OCI-LY1 (cell line): ENCODE results near the gene UBTD1.

Source experiments
- EZH2 ChIP-seq: fragments of 200-600 bp; sonication (generic), shearing (Covaris generic); IDR thresholded peaks from 2 replicates; pipeline ENCODE4 v1.8.0; 2017; ENCODE audit warnings: borderline replicate concordance, mixed run types, mild to moderate bottlenecking, antibody characterized with exemption, low read length, moderate library complexity, mixed read lengths
- TF ChIP-seq, protein P1 (sequence below): fragments of 200-600 bp; sonication (generic), shearing (Covaris generic); IDR thresholded peaks from 2 replicates; pipeline ENCODE4 v1.5.1; 2017; ENCODE audit warnings: mild to moderate bottlenecking, antibody characterized with exemption, low read length, moderate library complexity, mixed read lengths

DNA sequence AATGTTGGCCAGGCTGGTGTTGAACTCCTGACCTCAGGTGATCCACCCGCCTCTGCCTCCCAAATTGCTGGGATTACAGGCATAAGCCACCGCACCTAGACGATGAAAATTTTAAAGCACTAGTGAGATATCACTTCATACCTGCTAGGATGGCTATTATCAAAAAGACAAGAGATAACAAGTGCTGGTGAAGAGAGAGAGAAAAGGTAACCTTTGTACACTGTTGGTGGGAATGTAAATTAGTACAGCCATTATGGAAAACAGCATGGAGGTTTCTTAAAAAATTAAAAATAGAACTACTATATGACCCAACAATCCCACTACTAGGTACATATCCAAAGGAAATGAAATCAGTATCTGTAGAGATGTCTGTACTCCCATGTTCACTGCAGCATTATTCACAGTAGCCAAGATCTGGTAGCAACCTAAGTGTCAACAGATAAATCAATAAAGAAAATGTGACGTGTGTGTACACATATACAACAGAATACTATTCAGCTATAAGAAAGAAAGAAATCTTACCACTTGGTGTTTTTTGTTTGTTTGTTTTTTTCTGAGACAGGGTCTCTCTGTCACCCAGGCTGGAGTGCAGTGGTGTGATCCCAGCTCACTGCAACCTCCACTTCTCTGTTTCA is 13.0 kb upstream of the UBTD1 start:
- TF ChIP-seq, protein P1, sequence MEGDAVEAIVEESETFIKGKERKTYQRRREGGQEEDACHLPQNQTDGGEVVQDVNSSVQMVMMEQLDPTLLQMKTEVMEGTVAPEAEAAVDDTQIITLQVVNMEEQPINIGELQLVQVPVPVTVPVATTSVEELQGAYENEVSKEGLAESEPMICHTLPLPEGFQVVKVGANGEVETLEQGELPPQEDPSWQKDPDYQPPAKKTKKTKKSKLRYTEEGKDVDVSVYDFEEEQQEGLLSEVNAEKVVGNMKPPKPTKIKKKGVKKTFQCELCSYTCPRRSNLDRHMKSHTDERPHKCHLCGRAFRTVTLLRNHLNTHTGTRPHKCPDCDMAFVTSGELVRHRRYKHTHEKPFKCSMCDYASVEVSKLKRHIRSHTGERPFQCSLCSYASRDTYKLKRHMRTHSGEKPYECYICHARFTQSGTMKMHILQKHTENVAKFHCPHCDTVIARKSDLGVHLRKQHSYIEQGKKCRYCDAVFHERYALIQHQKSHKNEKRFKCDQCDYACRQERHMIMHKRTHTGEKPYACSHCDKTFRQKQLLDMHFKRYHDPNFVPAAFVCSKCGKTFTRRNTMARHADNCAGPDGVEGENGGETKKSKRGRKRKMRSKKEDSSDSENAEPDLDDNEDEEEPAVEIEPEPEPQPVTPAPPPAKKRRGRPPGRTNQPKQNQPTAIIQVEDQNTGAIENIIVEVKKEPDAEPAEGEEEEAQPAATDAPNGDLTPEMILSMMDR: no peak
- no peak for TF ChIP-seq EZH2
